ENCODE measurements around the gene CEPT1.

The CEPT1 gene

GRCh38 chr1:111145963-111146768, 6.1 kb downstream of the CEPT1 start:
- H3K4me1 ChIP-seq (ENCODE audit: control insufficient read depth, insufficient read depth, low read length): peaks cover 11% of the 10 kb centered on the region
- H3K27ac ChIP-seq (ENCODE audit: insufficient read depth, low read depth, low read length, poor library complexity, severe bottlenecking): no peak overlapping the region
- no peak overlapping the region for H3K4me3 ChIP-seq (ENCODE audit: insufficient read depth, low read depth, low read length)
- no peaks in the 10 kb centered on the region for H3K9me3 ChIP-seq (ENCODE audit: control insufficient read depth, low read length)
- H3K27me3 ChIP-seq (ENCODE audit: control insufficient read depth, insufficient read depth, low read length, poor library complexity, severe bottlenecking): no peaks in the 10 kb centered on the region
- peaks cover 12% of the 10 kb centered on the region for H3K36me3 ChIP-seq (ENCODE audit: control insufficient read depth, insufficient read depth, low read length)

- H3K4me3 ChIP-seq (ENCODE audit: insufficient read depth, low read depth, low read length): no peak overlapping the region
- WGBS, 2 experiments: 92% methylated on average over 2 of the region's 3 CpGs; no CpG with 5 or more reads in 1 of the 2 experiments
- H3K27me3 ChIP-seq (ENCODE audit: control insufficient read depth, insufficient read depth, low read length, poor library complexity, severe bottlenecking): no peaks in the 10 kb centered on the region
- no peaks in the 10 kb centered on the region for H3K4me1 ChIP-seq (ENCODE audit: control insufficient read depth, insufficient read depth, low read length)
- H3K36me3 ChIP-seq (ENCODE audit: control insufficient read depth, insufficient read depth, low read length): peaks cover 20% of the 10 kb centered on the region
- H3K27ac ChIP-seq (ENCODE audit: insufficient read depth, low read depth, low read length, poor library complexity, severe bottlenecking): no peak overlapping the region
- no peaks in the 10 kb centered on the region for H3K9me3 ChIP-seq (ENCODE audit: control insufficient read depth, low read length)
Observed at GRCh38 chr1:111147948-111148347, 7.9 kb downstream of the CEPT1 start.

GRCh38 chr1:111148376-111148881, 8.4 kb downstream of the CEPT1 start:
- 67 to 96% methylated on average over 1 to 2 of the region's 2 CpGs for WGBS, 2 experiments
- Histone ChIP-seq H3K27me3 (ENCODE audit: control insufficient read depth, insufficient read depth, low read length, poor library complexity, severe bottlenecking) (no peaks in the 10 kb centered on the region), H3K9me3 (ENCODE audit: control insufficient read depth, low read length) (no peaks in the 10 kb centered on the region), H3K4me3 (ENCODE audit: insufficient read depth, low read depth, low read length) (no peak overlapping the region), H3K36me3 (ENCODE audit: control insufficient read depth, insufficient read depth, low read length) (peaks cover 25% of the 10 kb centered on the region), H3K27ac (ENCODE audit: insufficient read depth, low read depth, low read length, poor library complexity, severe bottlenecking) (no peak overlapping the region), H3K4me1 (ENCODE audit: control insufficient read depth, insufficient read depth, low read length) (no peaks in the 10 kb centered on the region)

GRCh38 chr1:111151838-111152237, 11.8 kb downstream of the CEPT1 start:
- no peaks in the 10 kb centered on the region for H3K27me3 ChIP-seq (ENCODE audit: control insufficient read depth, insufficient read depth, low read length, poor library complexity, severe bottlenecking)
- no peaks in the 10 kb centered on the region for H3K9me3 ChIP-seq (ENCODE audit: control insufficient read depth, low read length)
- WGBS, 2 experiments: 80 to 93% methylated on average over 2 of the region's 3 CpGs
- no peaks in the 10 kb centered on the region for H3K4me1 ChIP-seq (ENCODE audit: control insufficient read depth, insufficient read depth, low read length)
- peaks cover 30% of the 10 kb centered on the region for H3K36me3 ChIP-seq (ENCODE audit: control insufficient read depth, insufficient read depth, low read length)
- H3K4me3 ChIP-seq (ENCODE audit: insufficient read depth, low read depth, low read length): no peak overlapping the region
- no peak overlapping the region for H3K27ac ChIP-seq (ENCODE audit: insufficient read depth, low read depth, low read length, poor library complexity, severe bottlenecking)

- Histone ChIP-seq H3K4me1 (ENCODE audit: control insufficient read depth, insufficient read depth, low read length) (no peaks in the 10 kb centered on the region), H3K4me3 (ENCODE audit: insufficient read depth, low read depth, low read length) (no peak overlapping the region), H3K27me3 (ENCODE audit: control insufficient read depth, insufficient read depth, low read length, poor library complexity, severe bottlenecking) (no peaks in the 10 kb centered on the region), H3K27ac (ENCODE audit: insufficient read depth, low read depth, low read length, poor library complexity, severe bottlenecking) (no peak overlapping the region), H3K9me3 (ENCODE audit: control insufficient read depth, low read length) (no peaks in the 10 kb centered on the region), H3K36me3 (ENCODE audit: control insufficient read depth, insufficient read depth, low read length) (peaks cover 25% of the 10 kb centered on the region)
- WGBS, 2 experiments: 94% methylated on average over 5 of the region's 5 CpGs
Observed at GRCh38 chr1:111154021-111154999, 14.3 kb downstream of the CEPT1 start.

- Histone ChIP-seq H3K4me3 (ENCODE audit: insufficient read depth, low read depth, low read length) (no peak overlapping the region), H3K9me3 (ENCODE audit: control insufficient read depth, low read length) (no peaks in the 10 kb centered on the region), H3K4me1 (ENCODE audit: control insufficient read depth, insufficient read depth, low read length) (no peaks in the 10 kb centered on the region), H3K27me3 (ENCODE audit: control insufficient read depth, insufficient read depth, low read length, poor library complexity, severe bottlenecking) (no peaks in the 10 kb centered on the region), H3K27ac (ENCODE audit: insufficient read depth, low read depth, low read length, poor library complexity, severe bottlenecking) (no peak overlapping the region), H3K36me3 (ENCODE audit: control insufficient read depth, insufficient read depth, low read length) (peaks cover 16% of the 10 kb centered on the region)
- 90% methylated on average over 2 of the region's 2 CpGs for WGBS, 2 experiments
Observed at GRCh38 chr1:111157431-111157830, 17.4 kb downstream of the CEPT1 start.

GRCh38 chr1:111161843-111162487, 21.9 kb downstream of the CEPT1 start:
- no peaks in the 10 kb centered on the region for H3K27me3 ChIP-seq (ENCODE audit: control insufficient read depth, insufficient read depth, low read length, poor library complexity, severe bottlenecking)
- H3K27ac ChIP-seq (ENCODE audit: insufficient read depth, low read depth, low read length, poor library complexity, severe bottlenecking): no peak overlapping the region
- peaks cover 3% of the 10 kb centered on the region for H3K36me3 ChIP-seq (ENCODE audit: control insufficient read depth, insufficient read depth, low read length)
- no peaks in the 10 kb centered on the region for H3K9me3 ChIP-seq (ENCODE audit: control insufficient read depth, low read length)
- H3K4me1 ChIP-seq (ENCODE audit: control insufficient read depth, insufficient read depth, low read length): no peaks in the 10 kb centered on the region
- 85 to 91% methylated on average over 1 of the region's 1 CpG for WGBS, 2 experiments
- H3K4me3 ChIP-seq (ENCODE audit: insufficient read depth, low read depth, low read length): no peak overlapping the region

- 98% methylated on average over 2 of the region's 2 CpGs for WGBS, 2 experiments
- no peak overlapping the region for H3K27ac ChIP-seq (ENCODE audit: insufficient read depth, low read depth, low read length, poor library complexity, severe bottlenecking)
- H3K4me1 ChIP-seq (ENCODE audit: control insufficient read depth, insufficient read depth, low read length): no peaks in the 10 kb centered on the region
- no peaks in the 10 kb centered on the region for H3K27me3 ChIP-seq (ENCODE audit: control insufficient read depth, insufficient read depth, low read length, poor library complexity, severe bottlenecking)
- H3K36me3 ChIP-seq (ENCODE audit: control insufficient read depth, insufficient read depth, low read length): peaks cover 3% of the 10 kb centered on the region
- H3K9me3 ChIP-seq (ENCODE audit: control insufficient read depth, low read length): no peaks in the 10 kb centered on the region
- no peak overlapping the region for H3K4me3 ChIP-seq (ENCODE audit: insufficient read depth, low read depth, low read length)
Observed at GRCh38 chr1:111162488-111162880, 22.5 kb downstream of the CEPT1 start.

GRCh38 chr1:111163363-111163762, 23.3 kb downstream of the CEPT1 start:
- Histone ChIP-seq H3K27ac (ENCODE audit: insufficient read depth, low read depth, low read length, poor library complexity, severe bottlenecking) (no peak overlapping the region), H3K27me3 (ENCODE audit: control insufficient read depth, insufficient read depth, low read length, poor library complexity, severe bottlenecking) (no peaks in the 10 kb centered on the region), H3K9me3 (ENCODE audit: control insufficient read depth, low read length) (no peaks in the 10 kb centered on the region), H3K4me3 (ENCODE audit: insufficient read depth, low read depth, low read length) (no peak overlapping the region), H3K4me1 (ENCODE audit: control insufficient read depth, insufficient read depth, low read length) (no peaks in the 10 kb centered on the region), H3K36me3 (ENCODE audit: control insufficient read depth, insufficient read depth, low read length) (peaks cover 7% of the 10 kb centered on the region)
- 88 to 96% methylated on average over 4 of the region's 4 CpGs for WGBS, 2 experiments
